Glomerular visceral epithelial cell (primary cell): Measurements from ENCODE around the gene PRDM11.
"Not testable (repeated sequence)": the region's sequence is repeated elsewhere in the genome, so short reads cannot be mapped to it uniquely, and the experiment has no call there.

Experiments
- DNase-seq: peaks from one replicate; pipeline ENCODE4 v3.0.0-alpha.2; 2016; ENCODE audit errors: extremely low spot score

Gene PRDM11

DNA sequence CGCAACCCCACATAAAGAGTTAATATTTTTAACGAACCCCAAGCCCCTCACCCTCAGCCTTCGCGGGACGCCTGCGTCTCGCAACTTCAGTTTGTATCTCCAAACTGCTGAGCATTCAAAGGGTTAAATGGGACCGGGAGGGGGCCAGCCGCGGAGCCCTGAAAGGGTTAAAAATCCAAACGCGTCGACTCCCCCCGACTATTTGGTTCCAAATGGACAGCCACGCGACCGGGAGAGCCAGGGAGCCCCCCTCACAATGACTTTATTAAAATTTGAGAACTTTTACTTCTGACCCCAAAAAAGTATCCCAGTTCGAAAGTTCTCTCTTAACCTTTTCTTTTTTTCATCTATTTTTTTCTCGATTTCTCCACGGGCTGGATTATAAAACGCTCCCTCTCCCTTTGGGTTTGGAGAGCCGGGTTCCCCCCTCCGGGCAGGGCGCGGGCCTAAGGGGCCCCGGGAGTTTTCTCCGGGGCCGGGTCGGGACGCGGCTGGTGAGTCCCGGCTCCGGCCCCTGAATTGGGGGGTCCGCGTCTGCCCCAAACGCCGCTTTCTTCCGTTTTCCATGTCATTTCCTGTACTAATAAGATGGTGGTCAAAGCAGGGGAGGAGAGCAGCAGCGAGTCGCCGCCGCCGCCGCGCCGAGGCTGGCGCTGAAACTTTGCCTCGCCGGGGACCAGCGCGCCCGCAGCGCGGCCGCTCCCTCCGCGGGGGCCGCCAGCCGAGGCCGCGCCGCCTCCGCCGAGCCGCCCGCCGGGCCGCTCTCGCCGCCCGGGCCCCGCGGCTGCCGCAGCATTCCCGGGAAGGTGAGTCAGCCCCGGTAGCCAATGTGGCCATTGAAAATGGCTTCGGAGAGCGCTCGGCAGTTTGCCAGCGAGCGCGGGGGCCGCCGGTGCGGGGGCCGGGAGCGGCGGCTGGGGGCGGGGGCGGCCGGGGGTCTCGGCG, at the start of gene PRDM11:
TSS of gene PRDM11 (plus strand) at position 568 of the 945 bp plus-strand sequence. CDS start 35,128 bp downstream, outside the sequence.
- DNase-seq = peak; percentile 79

DNA sequence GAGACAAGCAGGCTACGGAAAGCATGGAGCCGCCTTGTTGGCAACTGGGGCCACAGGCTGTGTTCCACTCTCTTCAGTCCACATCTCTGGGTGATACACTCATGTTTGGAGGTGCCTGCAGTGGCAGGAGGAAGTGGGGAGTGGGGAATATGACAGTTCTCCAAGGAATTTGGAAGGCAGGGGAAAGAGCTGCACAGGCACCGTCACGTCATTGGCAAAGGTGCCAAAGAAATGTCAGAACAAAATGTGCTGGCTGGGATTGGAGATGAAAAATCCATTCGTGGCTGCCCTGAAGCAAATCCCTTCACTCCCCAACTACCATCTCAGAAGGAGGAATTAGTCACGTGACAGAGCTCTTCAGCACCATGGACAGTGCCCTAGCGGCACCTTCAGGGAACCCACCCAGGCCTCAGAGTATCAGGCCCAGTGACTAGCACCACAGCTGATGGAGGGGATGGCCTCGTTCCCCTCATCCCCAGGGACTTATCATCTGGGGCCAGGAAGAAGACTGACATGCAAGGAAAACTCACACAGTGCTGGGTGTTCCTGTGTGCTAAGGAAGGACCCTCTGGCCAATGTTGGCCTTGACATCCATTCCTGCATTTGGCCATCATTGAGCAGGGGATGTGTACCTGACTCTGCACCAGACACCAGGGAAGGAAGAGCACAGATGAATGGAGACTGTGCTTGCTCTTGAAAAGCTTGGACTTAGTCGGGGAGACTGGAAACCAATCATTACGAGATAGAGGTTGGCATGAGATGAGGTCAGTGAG, 48.5 kb upstream of the PRDM11 start:
- DNase-seq = no peak

GRCh38 chr11:45098929-45099328, 47.5 kb upstream of the PRDM11 start:
- no peak for DNase-seq

DNA sequence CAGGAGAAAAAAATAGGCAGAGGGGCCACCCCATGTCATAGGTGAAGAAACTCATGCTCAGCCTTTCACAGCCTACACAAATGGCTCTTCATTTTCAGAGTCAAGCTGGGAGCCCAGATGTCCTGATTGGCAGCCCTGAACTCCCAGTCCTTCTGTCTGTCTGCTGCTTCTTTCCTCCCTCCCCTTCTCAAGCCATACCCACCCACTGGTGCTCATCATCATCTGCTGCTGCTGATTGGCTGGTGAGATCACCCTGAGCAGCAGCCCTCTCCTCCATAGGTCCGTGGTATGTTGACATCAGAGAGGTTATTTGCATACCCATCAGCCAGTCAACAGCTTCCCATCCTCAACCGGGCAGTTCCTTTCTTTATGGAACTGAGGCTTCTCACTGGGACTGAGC, 46.1 kb upstream of the PRDM11 start:
- DNase-seq = no peak

GRCh38 chr11:45102361-45102809, 44.1 kb upstream of the PRDM11 start:
- no peak for DNase-seq

DNA sequence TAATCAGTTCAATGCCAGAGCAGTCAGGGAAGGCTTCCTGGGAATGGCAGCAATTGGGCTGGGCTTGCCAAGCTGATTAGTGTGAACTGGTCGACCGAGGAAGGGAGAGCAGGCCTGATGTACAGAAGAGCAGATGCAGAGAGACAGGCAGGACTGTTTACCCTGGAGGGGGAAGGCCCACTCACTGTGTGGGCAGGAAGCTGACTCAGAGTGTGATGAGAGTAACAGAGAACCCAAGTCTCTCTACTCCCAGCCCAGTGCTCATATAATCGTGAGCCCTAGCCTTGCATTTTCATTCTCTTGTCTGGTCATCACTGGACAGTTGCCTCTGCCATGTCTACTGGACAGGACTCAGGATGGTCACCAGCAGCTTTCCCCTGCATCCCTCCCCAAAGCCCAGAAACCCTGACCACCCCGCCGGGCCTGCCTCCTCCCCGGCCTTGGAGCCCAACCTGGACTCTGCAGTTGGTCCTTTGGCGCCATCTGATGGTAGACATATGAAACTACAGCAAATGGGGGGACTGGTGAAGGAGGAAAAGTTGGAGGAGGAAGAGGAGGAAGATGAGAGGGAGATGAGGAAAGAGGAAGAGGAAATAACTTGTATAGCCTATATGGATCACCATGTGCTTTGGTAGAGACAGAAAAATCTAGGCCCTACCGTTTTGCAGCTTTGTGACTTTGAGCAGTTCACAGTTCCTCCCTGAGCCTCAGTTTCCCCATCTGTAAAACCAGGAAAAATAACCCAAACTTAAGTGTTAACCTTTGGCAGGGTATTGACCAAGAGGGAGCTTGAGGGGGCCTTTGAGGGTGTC, 43.4 kb upstream of the PRDM11 start:
- peak; percentile 76 for DNase-seq

DNA sequence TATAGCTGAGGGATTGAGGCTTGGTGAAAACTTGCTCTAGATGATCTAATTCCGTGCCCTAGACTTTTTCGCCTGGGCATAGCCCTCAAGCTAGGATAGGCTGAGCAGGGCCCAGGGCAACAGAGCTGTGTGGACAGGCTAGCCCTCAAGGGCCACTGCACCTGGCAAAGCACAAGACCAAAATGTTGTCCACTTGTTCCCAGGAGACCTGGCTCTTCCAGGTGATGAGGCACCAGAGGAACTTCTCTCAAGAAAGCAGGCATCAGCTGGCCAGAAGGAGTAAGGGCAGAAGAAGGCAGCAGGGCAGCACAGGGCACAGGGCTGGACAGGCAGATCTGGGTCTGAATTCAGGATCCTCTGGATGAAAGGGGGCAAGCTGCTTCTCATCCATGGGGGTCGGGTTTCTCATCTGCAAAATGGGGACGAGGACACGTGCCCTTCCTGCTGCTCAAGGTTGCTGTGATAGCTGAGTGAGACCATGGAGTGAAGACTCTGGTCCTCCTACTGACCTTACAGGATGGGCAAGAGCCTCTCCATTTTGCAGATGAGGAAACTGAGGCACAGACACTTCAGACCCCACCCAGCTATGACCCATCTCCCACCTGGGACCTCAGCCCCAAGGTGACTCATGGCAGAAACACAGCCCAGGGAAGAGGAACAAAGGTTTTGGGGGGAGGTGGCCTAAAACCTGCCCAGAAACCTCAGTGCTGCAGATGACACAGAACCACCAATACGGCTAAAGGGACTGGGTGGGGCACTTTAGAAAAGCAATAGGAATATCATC, 42.2 kb upstream of the PRDM11 start:
- no peak for DNase-seq

DNA sequence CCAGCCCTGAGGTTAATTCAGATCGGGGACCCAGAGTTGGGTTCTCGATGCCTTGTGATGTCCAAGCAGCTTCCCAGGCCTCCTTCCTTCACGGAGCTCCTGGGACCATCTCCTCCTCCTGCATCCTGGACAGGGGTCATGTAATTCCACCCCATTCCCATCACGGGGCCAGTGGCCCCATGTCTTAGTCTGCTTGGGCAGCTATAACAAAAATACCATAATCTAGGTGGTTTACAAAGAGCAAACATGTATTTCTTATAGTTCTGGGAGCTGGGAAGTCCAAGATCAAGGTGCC, 41.7 kb upstream of the PRDM11 start:
- DNase-seq = no peak

GRCh38 chr11:45105233-45105983, 41.0 kb upstream of the PRDM11 start:
- peak; percentile 66 for DNase-seq

- DNase-seq = no peak
These were observed 40.5 kb upstream of the PRDM11 start for GRCh38 chr11:45105984-45106375.

DNA sequence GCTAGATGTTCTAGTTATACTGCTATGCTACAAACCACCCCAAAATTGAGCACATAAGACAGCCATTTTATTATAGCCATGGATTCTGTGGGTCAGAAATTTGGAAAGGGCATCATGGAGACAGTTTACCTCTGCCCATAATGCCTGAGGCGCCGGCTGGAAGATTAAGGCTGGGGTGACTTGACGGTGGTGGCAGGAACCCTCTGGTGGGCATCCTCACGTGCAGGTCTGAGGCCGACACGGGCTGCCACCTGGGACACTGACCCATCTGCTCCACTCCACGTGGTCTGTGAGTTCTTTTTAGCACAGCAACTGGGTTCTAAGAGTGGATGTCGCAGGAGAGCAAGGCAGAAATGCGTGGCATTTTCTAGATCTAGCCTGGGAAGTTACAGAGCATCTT, 40.0 kb upstream of the PRDM11 start:
- DNase-seq = no peak

GRCh38 chr11:45107029-45107428, 39.4 kb upstream of the PRDM11 start:
- DNase-seq = no peak

DNA sequence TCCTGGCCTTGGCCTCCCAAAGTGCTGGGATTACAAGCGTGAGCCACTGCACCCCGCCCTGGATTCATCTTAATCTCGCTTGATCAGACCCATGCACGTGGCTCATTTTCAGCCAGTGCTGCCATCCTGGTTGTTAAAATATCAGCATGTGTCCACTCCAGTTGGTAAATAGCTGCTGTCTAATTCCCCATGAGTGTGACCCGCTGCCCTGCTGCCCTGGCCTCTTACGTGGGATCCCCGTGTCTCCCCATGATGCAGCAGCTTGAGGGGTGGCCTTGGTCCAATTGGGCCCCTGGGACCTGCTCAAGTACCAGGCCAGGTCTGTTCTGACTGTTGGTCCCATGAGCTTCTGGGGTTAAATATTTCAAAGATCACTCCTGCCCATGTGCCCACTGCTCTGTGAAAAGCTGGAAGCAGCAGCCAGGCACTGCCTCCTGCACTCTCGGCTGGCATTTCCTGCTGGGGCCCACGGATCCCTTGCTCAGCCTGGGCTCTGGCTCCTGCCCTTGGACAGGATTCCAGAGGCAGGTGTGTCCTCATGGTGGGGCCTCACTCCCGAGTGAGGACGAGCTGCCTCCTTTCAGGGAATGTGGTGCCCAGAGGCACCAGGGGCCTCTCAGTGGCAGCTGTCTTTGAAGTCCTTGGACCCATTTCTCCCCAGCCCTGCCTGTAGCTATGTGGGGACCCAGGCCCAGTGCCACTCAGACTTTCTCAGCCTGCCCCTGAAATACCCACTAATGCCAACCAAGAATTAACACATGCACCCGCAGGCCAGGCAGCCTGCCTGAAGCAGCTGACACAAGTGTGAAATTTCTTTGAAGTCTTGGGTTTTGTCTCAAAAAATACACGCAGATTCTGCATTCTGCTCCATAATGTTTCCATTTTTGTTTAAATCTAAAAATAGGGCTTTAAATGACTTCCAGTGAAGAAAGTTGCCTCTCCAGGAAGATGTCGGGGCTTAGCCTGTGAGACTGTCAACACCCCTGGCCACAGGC, 38.1 kb upstream of the PRDM11 start:
- DNase-seq = peak; percentile 21

- no peak for DNase-seq
These were observed 37.0 kb upstream of the PRDM11 start for GRCh38 chr11:45109400-45109799.

DNA sequence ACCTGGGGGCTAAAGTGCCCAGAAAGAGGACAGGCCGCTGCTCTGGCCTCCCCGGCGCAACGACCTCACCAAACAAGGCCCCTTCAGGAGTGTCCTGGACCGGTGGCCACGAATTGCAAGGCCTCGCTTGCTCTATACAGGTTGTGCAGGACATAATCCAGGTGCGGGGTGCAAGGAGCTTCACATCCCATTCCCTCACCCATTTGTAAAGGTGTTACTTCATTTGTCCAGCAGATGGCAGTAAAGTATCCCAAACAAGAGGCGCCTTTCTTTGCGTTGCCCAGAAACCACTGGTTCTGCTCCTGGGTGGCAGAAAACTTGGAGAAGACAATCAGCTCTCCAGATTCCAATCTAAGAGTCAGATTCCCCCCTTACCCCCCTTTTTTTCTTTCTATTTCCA, 35.9 kb upstream of the PRDM11 start:
- peak; percentile 72 for DNase-seq

DNA sequence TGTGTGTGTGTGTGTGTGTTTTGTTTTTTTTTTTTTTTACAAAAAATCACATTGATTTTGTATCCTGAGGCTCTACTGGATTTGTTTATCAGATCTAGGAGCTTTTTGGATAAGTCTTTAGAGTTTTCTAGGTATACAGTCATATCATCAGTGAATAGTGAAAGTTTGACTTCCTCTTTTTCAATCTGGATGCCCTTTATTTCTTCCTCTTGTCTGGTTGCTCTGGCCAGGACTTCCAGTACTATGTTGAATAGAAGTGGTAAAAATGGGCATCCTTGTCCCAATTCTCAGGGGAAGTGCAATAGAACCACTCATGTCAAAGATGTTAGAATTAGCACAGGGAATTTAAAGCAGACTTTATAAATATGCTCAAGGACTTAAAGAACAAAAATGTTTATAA, 32.6 kb upstream of the PRDM11 start:
- no peak for DNase-seq

- not testable (repeated sequence) for DNase-seq
These were observed 18.6 kb upstream of the PRDM11 start for GRCh38 chr11:45127836-45128235.

DNA sequence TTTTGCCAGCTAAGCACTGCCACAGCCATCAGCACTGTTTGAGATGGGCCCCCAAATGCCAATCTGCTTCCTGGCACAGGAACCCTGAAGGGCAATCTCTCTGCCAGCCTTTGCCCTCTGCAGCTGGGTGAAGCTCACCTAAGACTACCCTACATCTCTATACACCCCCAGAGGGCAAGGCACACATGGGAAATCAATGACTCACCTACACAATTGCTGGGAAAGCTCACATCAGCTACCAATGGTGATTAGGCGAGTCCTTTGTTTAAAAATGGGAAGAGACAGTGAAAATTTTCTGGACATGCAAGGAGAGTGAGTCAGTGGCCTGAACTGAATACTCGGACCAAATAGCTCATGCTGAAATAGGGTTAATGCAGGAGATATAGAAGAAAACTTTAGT, 12.6 kb upstream of the PRDM11 start:
- DNase-seq = no peak

GRCh38 chr11:45141171-45141570, 5.3 kb upstream of the PRDM11 start:
- no peak for DNase-seq
